IPS-NIHi7 (cell line): ENCODE results near the gene POLR3GL.

ENCODE experiments used
- DNase-seq: peaks from one replicate; pipeline ENCODE4 v3.0.0; 2012; ENCODE audit warnings: mixed read lengths; ENCODE audit errors: extremely low spot score

Gene POLR3GL

DNA sequence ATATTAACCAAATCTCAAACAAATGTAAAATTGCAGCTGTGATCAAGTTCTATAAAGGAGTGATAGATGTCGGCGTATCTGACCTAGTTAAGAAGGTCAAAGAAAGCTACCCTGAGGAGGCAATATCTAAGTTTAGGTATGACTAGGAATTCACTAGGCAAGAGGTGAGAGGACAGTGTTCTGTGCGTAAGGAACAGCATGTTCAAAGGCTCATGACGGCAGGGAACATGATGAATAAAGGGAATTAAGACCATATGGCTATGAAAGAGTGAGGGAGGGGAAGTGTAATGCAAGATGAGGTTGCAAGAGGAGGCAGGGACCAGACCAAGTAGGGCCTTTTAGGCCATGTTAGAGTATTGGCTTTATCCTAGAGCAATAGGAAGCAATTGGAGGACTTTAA, 15.3 kb upstream of the POLR3GL start:
- no peak for DNase-seq

DNA sequence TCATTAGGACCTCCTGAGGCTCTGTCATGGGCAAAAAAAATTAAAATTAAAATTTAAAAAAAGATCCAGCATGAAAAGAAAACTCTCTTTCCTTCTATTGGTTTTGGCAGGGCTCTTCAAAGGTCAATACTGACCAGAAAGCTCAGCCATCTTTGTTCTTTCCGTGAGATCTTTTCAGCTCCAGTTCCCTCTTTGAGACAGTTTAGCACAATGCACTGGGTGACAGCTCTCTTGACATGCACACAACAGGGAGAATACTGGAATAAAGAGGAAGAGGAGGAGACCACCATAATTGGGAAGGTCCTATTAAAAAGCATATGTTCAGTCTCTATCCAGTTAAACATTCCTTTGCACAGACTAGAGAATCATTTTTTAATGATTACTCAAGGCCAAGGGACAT, 13.0 kb upstream of the POLR3GL start:
- no peak for DNase-seq

DNA sequence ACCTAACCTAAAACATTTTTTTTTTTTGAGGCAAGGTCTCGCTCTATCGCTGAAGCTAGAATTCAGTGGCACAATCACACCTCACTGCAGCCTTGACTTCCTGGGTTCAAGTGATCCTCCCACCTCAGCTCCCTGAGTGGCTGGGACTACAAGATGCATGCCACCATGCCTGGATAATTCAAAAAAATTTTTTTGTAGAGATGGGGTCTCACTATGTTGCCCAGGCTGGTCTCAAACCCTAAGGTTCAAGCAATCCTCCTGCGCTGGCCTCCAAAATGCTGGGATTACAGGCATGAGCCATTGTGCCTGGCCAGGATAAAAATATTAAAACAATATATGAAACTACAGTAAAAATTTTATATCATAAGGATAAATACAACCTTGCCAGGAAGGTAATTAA, 11.6 kb upstream of the POLR3GL start:
- no peak for DNase-seq

DNA sequence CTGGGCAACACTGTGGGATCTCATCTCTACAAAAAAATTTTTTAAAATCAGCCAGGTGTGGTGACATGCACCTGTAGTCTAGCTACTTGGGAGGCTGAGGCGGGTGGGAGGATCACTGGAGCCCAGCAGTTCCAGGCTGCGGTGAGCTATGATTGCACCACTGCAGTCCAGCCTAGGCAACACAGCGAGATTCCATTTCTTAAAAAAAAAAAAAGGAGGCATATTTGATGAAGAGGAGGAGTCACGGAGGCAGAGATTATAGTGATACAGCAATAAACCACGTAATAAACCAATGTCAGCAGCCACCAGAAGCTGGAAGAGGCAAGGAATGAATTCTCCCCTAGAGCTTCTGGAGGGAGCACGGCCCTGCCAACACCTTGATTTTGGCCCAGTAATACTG, 10.6 kb upstream of the POLR3GL start:
- DNase-seq = no peak

DNA sequence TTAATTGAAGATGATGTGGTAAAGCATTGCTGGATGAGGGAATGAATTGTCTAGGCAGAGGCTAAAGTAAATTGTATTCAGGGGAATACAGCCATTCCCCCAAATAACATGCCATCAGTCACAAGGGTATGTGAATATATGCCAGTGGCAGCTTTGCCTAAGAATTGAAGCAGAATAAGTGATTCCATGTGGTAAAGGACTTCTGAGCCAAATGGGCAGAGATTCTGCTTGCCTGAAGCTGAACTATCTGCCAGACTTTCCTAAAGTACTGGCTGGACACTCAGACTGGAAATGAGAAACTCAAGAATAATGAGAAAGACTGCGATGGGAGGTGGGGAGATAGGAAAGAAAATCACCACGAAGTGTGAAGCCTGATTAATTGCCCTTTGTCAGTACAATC, 9.1 kb upstream of the POLR3GL start:
- no peak for DNase-seq

DNA sequence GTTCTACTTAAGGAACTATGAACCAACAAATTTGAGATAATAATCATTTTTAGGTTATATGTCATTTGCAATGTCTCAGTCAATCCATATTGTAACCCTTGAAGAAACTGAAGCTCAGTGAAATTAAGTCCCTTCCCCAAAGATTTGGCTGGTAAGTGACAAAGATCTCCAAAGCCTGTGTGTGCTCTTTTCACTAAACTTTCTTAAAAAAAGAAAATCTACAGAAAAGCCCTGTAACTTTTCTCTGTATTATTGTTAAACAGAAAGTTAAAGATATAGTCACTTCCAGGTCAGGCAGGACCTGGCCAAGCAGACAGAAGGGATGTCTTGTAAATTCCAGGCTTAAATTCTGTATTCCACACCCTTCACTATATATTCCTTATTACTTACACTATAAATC, 8.1 kb upstream of the POLR3GL start:
- no peak for DNase-seq

DNA sequence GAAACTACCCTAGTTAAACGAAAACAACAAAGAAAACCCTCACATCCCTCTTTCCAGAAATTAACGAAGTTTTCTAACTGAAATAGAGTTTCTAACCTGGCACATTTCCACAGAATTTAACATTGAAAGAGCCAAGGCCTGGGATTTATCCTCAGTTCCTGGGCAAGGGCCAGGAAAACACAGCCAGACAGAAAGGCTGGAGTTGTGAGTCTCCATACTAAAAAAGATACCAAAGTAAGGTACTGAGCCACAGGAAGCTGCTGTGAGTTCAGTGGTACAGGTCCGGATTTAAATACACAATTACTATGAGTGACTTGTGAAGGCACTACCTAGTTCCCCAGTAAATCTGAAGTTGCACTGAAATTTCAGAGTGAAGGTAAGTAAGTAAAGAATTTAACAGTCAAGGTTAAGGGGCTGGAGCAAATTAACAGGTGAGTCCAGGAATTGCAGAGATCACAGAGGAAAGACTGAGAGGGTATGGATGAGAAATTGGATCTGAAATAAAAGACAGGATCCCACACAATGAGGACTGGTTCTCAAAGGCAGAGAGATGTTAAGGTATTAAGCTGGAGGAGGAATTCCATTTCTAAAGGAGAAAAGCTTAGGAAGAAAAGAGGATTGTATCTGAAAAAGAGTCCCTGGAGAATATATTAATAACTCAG, 7.6 kb upstream of the POLR3GL start:
- no peak for DNase-seq

DNA sequence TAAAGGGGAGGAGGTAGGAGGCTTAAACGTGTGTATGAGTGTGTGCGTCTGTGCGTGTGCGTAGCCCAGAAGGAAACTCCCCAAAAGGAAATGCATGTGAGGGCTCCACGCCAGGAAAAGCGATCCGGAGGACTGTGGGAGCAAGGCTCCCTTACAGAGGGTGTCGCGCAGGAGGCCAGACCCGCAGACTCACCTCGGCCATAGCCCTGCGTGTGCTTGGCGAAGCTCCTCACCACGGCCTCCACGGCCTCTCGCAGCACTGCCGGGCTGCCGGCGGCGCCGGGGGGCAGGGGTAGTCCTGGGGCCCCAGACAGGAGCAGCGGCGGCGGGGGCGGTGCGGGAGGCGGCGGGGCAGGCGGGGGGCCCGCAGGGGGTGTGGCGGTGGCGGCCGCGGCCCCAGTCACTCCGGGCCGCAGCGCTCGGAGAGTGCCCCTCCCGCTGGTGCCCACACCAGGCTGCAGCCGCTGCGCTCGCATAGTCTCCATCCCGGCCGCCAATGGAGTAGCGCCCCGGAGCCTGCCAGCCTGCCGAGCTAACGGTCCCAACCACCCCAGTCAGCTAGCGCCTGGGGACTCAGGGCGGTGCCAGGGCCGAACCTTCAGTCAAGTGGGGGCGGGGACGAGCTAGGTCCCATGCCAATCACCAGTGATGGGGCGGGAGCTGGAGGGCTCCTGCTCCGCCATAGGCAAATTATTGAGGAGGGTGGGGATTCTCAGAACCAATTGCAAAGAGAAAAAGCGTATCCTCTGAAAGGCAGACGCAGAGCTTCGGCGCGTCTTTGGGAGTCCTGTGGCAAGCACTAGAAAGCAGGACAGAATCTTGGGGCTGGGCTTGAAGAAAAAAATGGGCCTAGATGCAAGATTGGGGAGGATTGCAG, 6.8 kb upstream of the POLR3GL start, which contains the start of gene LIX1L:
Gene LIX1L (minus strand): TSS at position 575 of the 877 bp plus-strand sequence. CDS start 90 bp downstream, at position 485.
- DNase-seq = peak; percentile 95

DNA sequence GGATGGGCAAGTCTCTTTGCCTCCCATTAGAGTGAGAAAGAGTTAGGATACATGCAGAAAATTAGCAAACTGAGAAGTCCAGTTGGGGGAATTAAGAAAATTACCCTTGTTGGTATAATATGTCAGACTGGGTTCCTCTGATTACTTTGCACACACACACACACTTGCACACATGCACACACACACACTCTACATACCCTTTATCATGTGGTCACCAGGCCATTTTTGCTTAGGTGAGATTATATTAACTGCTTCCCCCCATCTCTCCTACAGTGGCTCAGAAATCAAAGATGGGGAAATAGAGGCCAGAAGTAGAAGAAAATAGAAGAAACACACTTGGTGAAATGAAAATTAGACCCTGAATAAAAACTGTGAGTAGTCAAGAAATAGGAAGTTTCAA, 5.8 kb upstream of the POLR3GL start:
- DNase-seq = no peak

DNA sequence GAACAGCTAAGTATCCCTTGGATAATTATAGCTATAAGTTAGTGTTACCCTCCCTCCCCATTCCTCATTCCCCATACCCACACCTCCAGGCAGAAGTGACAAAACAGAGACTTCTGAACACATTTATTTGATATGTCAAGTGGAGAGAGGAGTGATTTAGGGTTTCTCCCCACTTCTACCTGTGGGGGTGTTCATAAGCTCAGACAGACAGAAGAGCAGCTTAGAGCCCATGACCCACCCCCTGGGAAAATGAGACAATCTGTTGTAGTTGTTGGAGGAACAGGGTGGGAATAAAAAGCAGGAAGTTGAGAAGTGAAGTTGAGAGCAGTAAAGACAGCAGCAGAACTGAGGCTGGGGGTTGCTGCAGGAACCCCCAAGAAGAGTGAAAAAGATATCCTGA, 5.2 kb upstream of the POLR3GL start:
- DNase-seq = no peak

DNA sequence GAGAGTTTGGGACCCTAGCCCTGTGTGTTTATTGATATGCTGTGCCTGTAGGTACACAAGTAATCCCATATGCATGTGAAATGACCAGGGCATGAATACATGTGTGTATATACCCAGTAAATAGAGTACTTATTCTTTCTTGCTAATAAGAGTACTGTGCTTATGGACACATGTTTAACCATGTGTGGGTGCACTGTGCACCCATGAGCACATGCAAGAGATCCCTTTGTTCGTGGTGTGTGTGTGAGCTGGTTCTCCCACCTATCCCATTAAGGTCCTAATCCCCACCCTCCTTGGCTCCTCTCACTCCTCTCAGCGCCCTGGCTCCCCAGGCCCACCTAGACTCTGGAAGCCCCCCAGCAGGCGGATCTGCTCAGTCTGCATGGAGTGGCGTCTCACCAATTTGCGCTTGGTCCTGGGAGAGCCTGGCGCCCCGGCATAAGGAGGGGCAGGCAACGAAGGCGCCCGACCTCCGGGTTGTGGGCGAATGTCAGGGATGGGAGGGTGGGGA, 4.5 kb upstream of the POLR3GL start:
- no peak for DNase-seq

DNA sequence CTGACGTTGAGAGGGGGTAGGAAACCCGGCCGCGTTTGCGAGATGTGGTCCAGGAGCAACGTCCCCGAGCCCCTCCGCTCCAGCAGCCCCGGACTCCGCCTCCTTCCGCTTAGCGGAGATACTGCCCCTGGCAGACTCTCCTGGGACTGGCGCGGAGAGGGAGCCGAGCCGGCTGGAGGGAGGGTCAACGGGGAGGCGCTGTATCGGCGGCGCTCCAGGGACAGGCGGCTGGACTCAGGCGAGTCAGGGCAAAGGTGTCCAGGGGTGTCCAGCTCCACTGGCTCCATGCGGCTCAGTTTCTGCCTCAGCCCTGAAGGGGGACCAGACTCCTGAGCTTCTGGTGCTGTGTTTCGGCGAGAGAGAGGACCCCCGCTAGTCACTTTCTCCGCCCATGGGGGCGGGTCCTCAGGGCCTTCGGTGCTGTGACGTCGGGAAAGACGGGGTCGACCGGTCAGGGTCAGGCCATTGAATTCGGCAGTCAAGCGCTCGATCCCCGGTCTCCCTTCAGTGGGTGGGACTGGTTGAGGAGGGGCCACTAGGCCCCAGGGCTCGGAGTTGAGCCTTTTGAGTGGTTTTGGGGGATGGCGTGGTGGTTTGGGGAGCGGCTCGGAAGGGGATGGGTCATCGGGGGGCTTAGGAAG, 3.9 kb upstream of the POLR3GL start:
- DNase-seq = peak; percentile 82

DNA sequence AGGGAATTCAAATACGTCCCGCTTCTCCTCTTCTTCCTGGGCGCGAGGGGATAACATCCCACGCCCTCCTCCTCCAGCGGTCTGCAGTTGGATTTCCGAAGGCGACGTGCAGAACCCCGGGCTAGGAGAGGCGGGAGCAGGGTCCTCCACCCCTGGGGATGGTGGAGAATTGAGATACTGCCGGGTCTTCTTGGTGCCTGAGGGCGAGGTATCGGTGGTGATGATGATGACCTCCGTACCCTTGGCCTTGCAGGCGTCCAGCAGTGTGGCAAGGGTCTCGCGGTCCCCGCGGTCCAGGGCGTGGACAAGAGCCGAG, 3.4 kb upstream of the POLR3GL start:
- no peak for DNase-seq

DNA sequence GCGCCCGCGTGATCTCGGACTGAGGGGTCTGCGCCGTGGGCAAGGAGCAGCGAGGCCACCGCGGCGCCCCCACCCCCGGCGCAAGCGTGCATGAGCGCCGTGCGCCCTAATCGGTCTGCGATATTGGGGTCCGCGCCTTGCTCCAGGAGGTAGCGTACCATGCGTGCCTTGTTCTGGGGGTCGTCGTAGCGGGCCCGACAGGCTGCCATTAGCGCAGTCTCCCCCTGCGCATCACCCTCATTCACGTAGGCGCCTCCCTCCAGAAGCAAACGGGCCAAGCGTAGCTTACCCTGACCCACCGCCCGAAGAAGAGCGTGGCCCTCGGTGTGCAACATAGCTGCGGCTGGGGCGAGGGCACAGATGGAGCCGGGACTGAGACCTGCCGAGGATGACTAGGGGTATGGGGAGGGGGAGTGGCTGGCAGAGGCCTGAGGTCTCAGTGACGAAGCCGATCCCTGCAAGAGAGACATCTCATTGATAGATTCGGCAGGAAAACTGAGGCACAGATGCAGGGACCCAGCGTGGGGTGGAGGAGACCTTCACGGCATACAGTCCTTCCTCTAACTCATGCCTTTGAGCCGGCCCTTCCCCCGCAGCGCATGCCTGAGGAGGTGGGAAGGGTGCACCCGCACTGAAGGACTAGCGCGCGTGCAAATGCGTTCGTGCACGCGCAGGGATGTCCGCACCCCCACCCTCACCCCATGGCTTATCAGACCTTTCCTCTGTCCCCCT, 2.9 kb upstream of the POLR3GL start:
- DNase-seq = no peak

DNA sequence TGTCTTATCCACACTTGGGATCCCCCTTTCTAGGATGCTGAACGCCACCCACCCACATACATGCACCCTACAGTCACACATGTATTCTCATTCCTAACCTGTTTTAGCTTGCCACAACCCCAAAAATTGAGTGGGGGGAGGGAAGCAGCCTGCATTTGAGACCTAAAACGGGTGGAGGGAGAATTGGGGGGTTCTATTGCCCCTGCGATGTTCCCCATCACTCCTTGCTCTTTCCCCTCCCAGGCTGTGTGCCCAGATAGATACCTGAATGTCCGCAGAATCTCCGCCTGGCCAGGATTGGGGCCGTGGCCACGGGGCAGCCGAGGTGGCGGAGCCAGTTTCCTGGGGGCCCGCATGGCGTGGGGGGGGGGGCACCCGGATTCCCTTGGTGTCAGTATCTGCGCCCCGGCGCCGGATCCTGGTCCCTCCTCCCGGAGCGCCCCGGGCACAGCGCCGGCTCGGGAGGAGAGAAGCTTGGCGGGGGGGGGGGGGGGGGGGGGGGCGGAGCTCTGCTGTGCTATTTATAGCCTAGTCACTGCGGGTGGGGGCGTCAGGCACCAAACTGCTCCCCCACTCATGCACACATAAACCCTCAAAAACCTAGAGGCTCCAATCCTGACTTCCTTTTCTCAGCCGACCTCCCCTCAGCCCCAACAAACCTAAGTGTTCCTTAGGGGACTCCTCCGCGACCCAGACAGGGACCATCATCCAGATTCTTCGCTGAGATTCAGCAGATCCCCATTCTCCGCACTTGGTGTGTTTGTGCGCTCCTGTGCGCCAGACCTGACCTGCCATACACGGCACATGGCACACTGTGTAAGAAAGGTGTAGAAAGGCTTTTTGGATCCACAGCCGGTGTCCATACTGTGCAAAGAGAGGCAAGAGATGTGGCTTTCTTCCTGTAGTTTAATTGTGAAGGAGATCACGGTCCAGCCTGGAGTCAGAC, 2.1 kb upstream of the POLR3GL start:
- no peak for DNase-seq

DNA sequence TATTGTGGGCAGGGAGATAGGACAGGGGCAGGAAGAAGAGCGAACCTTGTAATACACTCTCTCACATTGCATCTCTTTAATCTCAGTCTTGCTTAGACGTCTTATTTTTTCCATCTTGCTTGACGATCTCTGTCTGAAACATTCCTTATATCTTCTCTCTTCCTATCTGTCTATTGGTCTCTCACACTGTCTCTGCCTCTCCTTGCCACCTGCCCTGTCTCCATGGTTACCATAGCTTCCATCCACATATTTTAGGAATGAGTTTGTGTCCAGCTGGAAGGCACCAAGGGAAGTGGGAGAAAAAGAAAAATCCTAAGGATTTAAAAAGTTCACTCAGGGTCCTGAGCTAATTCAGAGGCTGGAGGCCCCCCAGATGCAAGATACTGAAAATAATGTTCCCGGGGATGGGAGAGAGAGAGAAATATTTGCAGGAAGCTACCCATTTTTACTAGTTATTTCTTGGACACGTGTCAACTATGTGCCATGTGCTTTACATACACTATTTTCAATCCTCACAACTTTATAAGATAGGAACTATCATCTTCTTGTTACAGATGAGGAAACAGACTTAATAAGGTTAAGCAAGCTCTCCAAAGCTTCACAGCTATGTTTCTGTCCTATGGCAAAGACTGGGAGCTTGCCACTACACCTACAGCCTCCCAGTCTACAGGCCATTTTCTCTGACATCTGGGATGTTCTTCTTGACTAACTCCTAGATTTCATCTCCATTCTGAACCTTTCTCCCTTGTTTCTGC, 1.0 kb upstream of the POLR3GL start:
- no peak for DNase-seq

DNA sequence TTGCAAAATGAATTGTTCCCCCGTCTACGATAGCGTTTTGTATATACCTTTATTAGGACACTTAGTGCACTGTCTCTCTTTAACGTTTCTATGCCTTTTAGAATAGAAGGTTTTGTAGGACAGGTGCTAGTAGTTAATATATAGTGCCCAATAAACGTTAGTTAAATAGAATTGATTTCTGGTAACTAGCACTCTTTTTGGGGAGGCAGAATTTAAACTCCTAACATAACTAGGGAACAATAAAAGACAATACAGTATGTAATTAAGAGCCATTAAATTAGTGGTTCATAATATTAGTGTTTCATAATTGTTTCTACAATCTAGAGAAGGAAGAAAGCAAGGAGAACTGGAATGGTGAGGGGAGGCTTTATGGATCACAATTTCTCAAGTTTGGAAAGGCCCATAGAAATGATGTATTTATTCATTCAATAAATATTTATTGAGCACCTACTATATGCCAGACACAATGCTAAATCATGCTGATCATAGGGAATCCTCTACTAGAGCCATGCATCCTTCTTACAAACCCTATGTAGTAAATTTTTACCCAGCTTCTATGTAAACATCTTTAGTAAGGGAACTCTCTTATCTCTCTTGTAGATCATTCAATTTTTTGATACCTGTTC, 742 bp downstream of the POLR3GL start:
- no peak for DNase-seq

DNA sequence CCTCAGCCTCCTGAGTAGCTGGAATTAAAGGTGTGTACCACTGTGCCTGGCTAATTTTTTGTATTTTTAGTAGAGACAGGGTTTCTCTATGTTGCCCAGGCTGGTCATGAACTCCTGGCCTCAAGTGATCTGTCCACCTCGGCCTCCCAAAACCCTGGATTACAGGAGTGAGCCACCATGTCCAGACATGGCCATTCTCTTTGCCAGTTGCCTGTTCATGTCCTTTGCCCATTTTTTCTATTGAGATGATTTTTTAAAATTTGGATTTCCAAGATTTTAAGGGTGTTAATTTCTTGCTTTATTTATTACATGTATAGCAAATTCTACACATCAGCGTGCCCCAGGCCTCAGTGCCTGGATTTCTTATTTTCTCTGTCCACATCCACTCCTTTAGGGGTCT, 2.8 kb downstream of the POLR3GL start:
- no peak for DNase-seq

DNA sequence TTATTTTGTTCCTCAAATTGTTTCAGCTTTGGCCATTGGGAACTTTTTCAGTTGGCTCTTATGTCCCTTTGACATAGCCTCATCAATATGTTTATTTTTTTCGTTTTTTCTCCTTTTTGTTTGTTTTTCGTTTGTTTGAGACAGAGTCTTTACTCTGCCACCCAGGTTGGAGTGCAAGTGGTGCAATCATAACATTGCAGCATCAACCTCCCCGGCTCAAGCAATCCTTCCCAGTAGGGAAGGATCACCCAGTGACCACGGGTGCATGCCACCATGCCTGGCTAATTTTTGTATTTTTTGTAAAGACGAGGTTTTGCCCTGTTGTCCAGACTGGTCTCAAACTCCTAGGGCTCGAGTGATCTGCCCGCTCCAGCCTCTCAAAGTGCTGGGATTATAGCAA, 8.1 kb downstream of the POLR3GL start:
- no peak for DNase-seq

DNA sequence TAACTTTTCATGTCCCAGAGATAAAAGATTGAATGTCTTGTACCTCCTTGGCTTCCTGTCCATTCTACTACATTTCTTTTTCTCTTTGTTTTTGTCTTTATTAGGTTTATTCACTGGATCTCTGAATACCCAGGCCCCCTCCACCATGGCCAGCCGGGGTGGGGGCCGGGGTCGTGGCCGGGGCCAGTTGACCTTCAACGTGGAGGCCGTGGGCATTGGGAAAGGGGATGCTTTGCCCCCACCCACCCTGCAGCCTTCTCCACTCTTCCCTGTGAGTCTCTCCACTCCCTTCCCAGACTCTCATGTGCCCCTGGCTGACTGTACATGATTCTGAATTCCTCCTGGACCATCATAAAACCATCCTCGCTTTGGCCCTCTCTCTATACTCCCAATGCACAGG, 10.2 kb downstream of the POLR3GL start:
- no peak for DNase-seq
